Loucy (cell line): Measurements from ENCODE around the gene DBNDD1.
"Not testable (repeated sequence)": the region's sequence is repeated elsewhere in the genome, so short reads cannot be mapped to it uniquely, and the experiment has no call there.

ENCODE experiments used
- EZH2phosphoT487 ChIP-seq: fragments of 200-600 bp; IDR thresholded peaks from 2 replicates; pipeline ENCODE4 v1.6.1; 2018; ENCODE audit warnings: antibody characterized with exemption, mild to moderate bottlenecking, moderate library complexity, borderline replicate concordance
- TF ChIP-seq, protein P1 (sequence below): fragments of 200-600 bp; sonication (generic); conservative IDR thresholded peaks from 2 replicates; pipeline ENCODE4 v1.5.1; 2014; ENCODE audit warnings: mild to moderate bottlenecking, antibody characterized with exemption, low read length

DNA sequence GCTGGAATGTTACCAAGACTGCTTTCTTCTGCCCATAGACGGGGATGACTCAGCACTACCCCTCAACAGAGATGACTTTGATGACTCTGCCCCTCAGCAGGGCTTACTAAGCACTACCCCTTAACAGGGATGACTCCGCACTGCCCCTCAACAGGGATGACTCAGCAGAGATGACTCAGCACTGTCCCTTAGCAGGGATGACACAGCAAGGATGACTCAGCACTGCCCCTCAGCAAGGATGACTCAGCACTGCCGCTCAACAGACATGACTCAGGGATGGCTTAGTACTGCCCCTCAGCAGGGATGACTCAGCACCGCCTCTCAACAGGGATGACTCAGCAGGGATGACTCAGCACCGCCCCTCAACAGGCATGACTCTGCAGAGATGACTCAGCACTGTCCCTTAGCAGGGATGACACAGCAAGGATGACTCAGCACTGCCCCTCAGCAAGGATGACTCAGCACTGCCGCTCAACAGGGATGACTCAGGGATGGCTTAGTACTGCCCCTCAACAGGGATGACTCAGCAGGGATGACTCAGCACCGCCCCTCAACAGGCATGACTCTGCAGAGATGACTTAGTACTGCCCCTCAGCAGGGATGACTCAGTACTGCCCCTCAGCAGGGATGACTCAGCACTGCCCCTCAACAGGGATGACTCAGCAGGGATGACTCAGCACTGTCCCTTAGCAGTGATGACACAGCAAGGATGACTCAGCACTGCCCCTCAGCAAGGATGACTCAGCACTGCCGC lies 24.4 kb downstream of the DBNDD1 start:
- TF ChIP-seq, protein P1, sequence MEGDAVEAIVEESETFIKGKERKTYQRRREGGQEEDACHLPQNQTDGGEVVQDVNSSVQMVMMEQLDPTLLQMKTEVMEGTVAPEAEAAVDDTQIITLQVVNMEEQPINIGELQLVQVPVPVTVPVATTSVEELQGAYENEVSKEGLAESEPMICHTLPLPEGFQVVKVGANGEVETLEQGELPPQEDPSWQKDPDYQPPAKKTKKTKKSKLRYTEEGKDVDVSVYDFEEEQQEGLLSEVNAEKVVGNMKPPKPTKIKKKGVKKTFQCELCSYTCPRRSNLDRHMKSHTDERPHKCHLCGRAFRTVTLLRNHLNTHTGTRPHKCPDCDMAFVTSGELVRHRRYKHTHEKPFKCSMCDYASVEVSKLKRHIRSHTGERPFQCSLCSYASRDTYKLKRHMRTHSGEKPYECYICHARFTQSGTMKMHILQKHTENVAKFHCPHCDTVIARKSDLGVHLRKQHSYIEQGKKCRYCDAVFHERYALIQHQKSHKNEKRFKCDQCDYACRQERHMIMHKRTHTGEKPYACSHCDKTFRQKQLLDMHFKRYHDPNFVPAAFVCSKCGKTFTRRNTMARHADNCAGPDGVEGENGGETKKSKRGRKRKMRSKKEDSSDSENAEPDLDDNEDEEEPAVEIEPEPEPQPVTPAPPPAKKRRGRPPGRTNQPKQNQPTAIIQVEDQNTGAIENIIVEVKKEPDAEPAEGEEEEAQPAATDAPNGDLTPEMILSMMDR = not testable (repeated sequence)
- TF ChIP-seq EZH2phosphoT487 = not testable (repeated sequence)
